Skin of body (tissue), 2 donors: ENCODE measurements around the gene EPHB2. TPM values are rescaled to one million over a fixed set of nuclear protein-coding genes. Genes with fewer than 3 reads are reported as not detected.

ENCODE experiments used
- DNase-seq: peaks from one replicate; lab custom pipeline; 2025; lab: John Stamatoyannopoulos, UW
- total RNA-seq: library from RNA; depleted of rRNA; stranded (reverse); fragments of >200 nt; gene quantifications from one replicate; pipeline ENCODE4 v1.2.3, GENCODE V29; 2014

The EPHB2 gene
- total RNA-seq, 1 donor from 2014 or later, result 13.6 TPM

DNA sequence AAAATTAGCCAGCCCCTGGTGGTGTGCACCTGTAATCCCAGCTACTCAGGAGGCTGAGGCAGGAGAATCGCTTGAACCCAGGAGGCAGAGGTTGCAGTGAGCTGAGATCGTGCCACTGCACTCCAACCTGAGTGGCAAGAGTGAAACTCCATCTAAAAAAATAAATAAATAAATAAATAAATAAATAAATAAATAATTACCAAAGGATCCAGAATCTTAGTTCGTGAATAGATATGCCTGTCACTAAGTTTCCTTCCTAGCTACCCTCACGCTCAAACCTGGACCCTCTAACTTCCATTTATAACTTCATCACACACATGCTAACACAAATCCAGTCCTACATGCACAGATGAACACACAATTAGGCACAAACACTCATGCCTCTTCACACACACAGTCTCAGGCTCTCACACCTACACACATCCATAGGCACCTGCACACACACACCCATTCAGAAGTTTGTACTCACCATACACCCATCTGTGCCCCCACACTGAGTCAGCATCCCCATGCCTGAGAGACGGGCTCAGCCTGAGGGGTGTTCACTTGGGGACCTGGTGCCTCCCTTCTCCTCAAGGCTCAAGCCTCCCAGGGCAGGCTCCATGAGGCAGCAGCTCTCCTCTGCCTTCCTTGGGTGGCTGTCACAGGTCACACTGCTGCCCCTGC is 200.5 kb downstream of the EPHB2 start:
- no peak for DNase-seq

DNA sequence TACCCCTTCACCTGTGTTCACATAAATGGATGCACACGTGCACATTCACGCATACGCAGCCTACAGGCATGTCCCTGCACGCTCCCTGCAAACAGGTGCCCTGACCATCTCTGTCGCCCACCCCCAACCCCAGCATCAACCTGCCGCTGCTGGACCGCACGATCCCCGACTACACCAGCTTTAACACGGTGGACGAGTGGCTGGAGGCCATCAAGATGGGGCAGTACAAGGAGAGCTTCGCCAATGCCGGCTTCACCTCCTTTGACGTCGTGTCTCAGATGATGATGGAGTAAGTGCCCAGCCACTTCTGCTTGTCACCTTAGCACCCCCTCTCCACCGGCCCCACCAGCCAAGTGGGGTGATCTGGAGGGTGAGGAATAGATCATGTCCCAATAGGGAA is 201.7 kb downstream of the EPHB2 start:
- DNase-seq, result no peak

GRCh38 chr1:22913421-22914141 is 202.9 kb downstream of the EPHB2 start:
- DNase-seq, result no peak

GRCh38 chr1:22914156-22914555 is 203.5 kb downstream of the EPHB2 start:
- no peak for DNase-seq

DNA sequence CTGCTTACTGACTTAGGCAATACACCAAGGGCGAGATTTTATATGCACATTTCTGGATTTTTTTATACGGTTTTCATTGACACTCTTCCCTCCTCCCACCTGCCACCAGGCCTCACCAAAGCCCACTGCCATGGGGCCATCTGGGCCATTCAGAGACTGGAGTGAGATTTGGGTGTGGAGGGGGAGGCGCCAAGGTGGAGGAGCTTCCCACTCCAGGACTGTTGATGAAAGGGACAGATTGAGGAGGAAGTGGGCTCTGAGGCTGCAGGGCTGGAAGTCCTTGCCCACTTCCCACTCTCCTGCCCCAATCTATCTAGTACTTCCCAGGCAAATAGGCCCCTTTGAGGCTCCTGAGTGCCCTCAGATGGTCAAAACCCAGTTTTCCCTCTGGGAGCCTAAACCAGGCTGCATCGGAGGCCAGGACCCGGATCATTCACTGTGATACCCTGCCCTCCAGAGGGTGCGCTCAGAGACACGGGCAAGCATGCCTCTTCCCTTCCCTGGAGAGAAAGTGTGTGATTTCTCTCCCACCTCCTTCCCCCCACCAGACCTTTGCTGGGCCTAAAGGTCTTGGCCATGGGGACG is 204.1 kb downstream of the EPHB2 start:
- DNase-seq, result no peak

GRCh38 chr1:22915231-22915630 is 204.6 kb downstream of the EPHB2 start:
- DNase-seq, result no peak

- DNase-seq, result no peak
Observed at GRCh38 chr1:22915816-22916470, 205.3 kb downstream of the EPHB2 start.

DNA sequence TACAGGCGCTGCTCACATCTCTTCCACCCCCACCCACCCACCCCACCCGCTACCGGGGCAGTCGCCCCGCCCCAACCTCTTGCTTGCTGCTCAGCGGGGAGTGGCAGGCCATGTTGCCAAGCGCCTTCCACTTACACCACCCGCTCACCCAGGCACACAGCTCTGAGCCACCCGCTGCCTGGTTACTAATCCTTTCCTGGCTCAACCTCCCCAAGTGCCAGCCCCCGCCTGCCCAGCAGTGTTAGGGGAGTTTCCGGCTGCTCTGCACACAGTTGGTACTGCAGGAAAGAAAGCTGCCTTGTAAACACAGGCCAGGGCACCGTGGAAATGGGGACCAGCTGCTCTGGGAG is 205.8 kb downstream of the EPHB2 start:
- DNase-seq, result no peak

GRCh38 chr1:22917989-22918388 is 207.3 kb downstream of the EPHB2 start:
- DNase-seq, result no peak

DNA sequence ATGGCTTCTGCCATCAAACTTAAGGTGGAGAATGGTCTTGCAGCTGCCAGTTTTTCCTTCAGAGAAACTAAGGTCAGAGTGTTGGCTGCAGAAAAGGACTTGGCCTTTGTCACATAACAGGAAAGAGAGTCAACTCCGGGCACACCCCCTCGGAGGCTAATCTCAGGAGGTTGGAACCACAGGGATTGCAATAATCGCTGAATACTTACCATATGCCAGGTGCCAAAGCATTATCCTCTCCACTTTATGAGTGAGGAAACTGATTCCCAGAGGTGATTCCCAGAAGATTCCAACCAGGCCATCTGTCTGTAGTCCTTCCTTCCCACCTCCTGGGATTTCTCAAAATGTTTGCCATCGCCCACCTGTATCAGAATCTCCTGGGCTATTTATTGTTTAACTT is 208.0 kb downstream of the EPHB2 start:
- DNase-seq, result no peak

DNA sequence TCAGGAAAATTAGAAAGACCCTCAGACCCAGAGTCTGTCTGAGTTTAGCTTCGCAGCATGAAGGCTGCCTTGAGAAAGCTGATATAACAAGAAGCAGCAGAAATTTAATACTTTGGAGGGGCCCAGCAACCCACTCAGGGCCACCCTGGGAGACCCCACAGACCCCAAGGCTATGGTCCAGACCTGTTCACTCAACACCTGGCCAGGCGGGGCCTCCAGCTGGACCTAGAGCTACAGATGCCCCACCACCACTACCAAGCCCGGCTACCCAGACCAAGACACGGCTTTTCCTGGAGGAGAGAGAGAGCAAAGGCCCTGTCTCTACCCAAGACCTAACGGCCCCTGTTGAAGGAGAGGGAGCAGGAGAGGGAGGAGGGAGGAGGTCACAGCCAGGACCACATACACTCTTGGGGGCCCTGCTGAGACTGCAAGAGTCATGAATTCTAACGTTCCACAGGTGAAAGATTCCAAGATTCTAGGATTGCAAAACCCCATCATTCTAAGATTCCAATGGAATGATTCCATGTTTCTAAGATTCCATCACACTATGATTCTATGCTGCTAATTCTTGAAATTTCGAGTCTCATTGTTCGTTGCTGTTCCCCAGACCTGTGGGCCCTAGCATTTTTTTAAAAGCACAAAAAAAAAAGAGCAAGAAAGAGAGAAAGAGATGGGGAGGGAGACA is 208.8 kb downstream of the EPHB2 start:
- no peak for DNase-seq

- no peak for DNase-seq
Observed at GRCh38 chr1:22920026-22920733, 209.5 kb downstream of the EPHB2 start.

DNA sequence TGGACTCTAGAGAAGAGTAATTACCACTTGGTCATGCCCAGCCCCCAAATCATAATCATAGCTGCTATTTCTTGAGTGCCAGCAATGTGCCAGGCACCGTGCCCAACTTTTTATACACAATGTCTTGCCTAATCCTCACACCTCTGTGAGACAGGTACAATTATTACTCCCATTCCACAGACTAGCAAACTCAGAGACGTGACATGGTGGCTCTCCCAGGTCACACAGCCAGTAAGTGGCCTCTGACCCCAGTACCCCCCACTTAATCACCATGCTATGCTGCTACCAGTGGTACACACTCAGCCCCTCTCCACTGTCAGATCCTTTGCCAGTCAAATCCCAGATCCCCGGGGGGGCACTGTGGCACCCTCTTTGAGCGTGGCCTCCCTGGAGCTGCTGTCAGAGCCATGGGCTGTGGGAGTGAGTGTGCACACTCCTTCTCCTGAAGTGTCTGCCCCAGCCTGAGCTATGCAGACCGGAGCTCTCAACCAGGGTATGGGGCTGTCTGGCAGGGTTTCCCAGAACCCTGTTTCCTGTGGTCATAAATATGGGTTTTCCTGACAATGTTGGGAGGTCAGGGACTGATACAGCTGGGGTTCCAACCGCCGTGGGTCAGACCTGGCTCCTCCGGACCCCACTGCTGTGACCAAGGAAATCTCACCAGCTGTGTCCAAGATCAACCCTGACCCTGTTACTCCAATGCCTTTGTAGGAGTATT is 210.3 kb downstream of the EPHB2 start:
- DNase-seq, result no peak

- DNase-seq, result no peak
Observed at GRCh38 chr1:22921452-22922126, 210.9 kb downstream of the EPHB2 start.

- no peak for DNase-seq
Observed at GRCh38 chr1:22922640-22923039, 212.0 kb downstream of the EPHB2 start.

DNA sequence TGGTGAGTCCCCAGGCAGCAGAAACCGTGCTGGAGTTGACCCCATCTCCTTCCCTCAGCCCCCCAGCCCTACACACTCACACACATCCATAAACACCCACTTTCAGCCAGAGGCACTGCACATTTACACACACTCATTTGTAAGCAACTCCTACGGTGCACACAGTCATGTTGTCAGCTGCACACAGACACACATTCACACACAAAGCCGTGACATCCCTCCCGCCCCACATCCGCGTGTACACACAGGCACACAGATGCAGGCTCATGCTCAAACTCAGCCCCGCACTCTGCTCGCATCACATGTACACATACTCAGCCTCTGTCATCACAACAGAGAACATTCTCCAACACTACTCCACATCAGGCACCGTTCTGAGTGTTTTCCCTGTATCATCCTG is 214.5 kb downstream of the EPHB2 start:
- DNase-seq, result no peak

- DNase-seq, result no peak
Observed at GRCh38 chr1:22930240-22930912, 219.7 kb downstream of the EPHB2 start.

- DNase-seq, result no peak
Observed at GRCh38 chr1:22932803-22933470, 222.3 kb downstream of the EPHB2 start.

DNA sequence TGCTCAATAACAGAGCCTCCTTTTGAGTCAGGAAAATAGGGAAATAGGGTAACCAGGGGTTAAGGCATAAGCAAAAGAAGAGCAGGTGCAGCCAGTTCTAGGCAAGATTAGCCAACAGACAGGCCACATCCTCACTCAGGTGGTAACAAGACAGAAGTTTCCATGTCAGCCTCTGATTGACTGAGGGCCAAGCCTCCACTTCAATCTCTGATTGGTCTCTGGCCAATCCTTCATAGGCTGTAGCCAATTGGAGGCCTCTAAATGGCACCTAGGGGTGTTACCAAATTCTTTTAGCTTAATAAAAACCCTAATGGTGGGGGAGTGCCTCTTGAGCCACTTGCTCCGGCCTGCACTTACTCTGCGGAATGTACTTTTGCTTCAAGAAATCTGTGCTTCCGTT is 224.8 kb downstream of the EPHB2 start:
- DNase-seq, result no peak
